ENCODE measurements around the gene C1orf210. TPM values are rescaled to one million over a fixed set of nuclear protein-coding genes. Genes with fewer than 3 reads are reported as not detected.
A peak's percentile ranks its signal among the peaks of the same experiment; 100 is the strongest.

C1orf210 gene
- total and polyA plus RNA-seq, 4 donors, result 0.10 to 0.18 TPM; not detected in 2

DNA sequence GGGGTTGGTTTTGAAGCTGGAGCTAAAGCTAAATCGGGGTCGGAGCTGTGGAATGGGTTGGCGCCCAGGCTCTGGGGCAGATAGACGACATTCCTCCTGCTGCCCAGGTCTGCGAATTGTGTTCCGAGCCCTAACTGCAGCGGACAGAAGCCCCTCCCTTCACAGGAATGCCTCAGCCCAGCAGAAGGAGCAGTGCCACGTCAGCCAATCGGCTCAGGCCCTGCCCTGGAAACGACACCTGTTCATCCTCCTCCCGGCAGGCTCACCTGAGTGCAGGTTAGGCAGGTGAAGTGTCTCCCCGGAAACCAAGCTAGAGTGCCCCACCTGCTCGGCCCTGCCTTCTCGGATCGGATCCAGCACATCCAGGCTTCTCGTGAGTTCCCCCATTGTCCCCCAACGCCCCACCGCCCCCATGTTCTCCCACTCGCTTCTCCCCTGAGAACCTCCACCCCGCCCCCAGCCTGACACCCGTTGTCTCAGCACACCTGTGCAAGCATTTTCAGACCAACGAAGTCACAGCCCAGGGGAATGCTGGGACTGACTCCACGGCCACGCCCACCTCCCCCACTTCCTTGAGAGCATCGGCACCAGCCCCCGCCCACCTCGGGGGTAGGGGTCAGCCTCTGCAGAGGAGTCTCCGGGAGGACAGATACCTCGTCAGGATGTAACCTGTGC lies 14.8 kb downstream of the C1orf210 start:
- H3K36me3 ChIP-seq (ENCODE audit: control insufficient read depth, insufficient read depth, low read length), result no peaks in the 10 kb centered on the region
- H3K4me1 ChIP-seq (ENCODE audit: control insufficient read depth, insufficient read depth, low read length), result peaks cover 26% of the 10 kb centered on the region
- H3K4me3 ChIP-seq (ENCODE audit: low read depth, low read length), result no peak overlapping the region
- no peaks in the 10 kb centered on the region for H3K9me3 ChIP-seq (ENCODE audit: control insufficient read depth, insufficient read depth, low read length)
- peaks cover 4% of the 10 kb centered on the region for H3K27me3 ChIP-seq (ENCODE audit: control insufficient read depth, insufficient read depth, low read length)
- whole genome bisulfite sequencing (ENCODE audit: insufficient coverage), result 3% methylated on average over 25 of the region's 29 CpGs
- H3K27ac ChIP-seq (ENCODE audit: low read depth, low read length), result no peak overlapping the region
- peak in 2 of 6 donors; percentile 31 to 64 for DNase-seq (ENCODE audit: low read depth in 4 of 6, low spot score in 6 of 6)

DNA sequence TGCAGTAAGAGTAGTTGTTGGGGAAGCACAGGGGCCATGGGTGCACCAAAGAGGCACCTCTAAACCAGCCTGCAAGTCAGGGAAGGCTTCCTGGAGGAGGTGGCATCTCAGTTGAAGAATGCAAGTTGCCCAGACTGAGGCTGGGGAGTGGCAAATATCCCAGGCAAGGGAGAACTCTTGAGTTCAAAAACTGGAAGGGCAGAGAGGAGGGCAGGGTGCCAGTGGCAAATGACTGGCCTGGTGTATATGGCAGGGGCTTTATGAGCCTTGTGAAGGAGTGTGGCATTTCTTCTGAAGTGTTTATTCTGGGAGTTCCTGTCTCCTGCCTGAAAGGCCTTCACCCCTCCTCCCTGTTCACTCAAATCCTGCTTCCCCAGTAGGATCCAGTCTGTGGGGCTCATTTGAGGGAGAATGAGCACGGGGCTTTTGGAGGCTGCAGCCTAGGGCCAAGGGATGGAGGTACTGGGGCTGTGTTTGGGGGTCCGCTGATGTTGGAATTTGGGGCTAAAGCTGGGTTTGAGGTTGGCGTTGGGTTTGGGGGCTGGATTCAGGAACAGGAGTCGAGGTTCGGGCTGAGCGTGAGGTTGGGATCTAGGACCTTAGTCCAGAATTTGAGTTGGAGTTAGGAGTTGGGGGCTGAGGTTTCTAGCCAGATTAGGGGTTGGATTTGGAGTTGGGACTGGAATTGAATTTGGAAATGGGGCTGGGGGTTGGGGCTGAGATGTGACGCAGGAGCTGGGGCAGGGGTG lies 15.6 kb downstream of the C1orf210 start, which contains the start of gene TMEM125:
TMEM125 (plus strand) TSS at position 357 of the 749 bp plus-strand sequence. CDS start 2,740 bp downstream, outside the sequence.
- Histone ChIP-seq H3K4me1 (ENCODE audit: control insufficient read depth, insufficient read depth, low read length) (peaks cover 26% of the 10 kb centered on the region), H3K9me3 (ENCODE audit: control insufficient read depth, insufficient read depth, low read length) (no peaks in the 10 kb centered on the region), H3K27ac (ENCODE audit: low read depth, low read length) (no peak within 1 kb of the TSS), H3K4me3 (ENCODE audit: low read depth, low read length) (no peak within 1 kb of the TSS), H3K27me3 (ENCODE audit: control insufficient read depth, insufficient read depth, low read length) (peaks cover 4% of the 10 kb centered on the region), H3K36me3 (ENCODE audit: control insufficient read depth, insufficient read depth, low read length) (no peaks in the 10 kb centered on the region)
- DNase-seq (ENCODE audit: low read depth in 4 of 6, low spot score in 6 of 6), result no peak
- 65% methylated on average over 7 of the region's 7 CpGs for WGBS (ENCODE audit: insufficient coverage)

GRCh38 chr1:43267818-43268425 lies 17.5 kb downstream of the C1orf210 start:
- Histone ChIP-seq H3K4me1 (ENCODE audit: control insufficient read depth, insufficient read depth, low read length) (peaks cover 23% of the 10 kb centered on the region), H3K27ac (ENCODE audit: low read depth, low read length) (no peak overlapping the region), H3K9me3 (ENCODE audit: control insufficient read depth, insufficient read depth, low read length) (peaks cover 4% of the 10 kb centered on the region), H3K4me3 (ENCODE audit: low read depth, low read length) (no peak overlapping the region), H3K27me3 (ENCODE audit: control insufficient read depth, insufficient read depth, low read length) (peaks cover 4% of the 10 kb centered on the region), H3K36me3 (ENCODE audit: control insufficient read depth, insufficient read depth, low read length) (no peaks in the 10 kb centered on the region)
- no CpG with 5 or more reads among the region's 3 CpGs for whole genome bisulfite sequencing (ENCODE audit: insufficient coverage)
- no peak for DNase-seq (ENCODE audit: low read depth in 4 of 6, low spot score in 6 of 6)

GRCh38 chr1:43267291-43267805 lies 18.0 kb downstream of the C1orf210 start:
- H3K4me3 ChIP-seq (ENCODE audit: low read depth, low read length), result no peak overlapping the region
- H3K36me3 ChIP-seq (ENCODE audit: control insufficient read depth, insufficient read depth, low read length), result no peaks in the 10 kb centered on the region
- peaks cover 4% of the 10 kb centered on the region for H3K9me3 ChIP-seq (ENCODE audit: control insufficient read depth, insufficient read depth, low read length)
- WGBS (ENCODE audit: insufficient coverage), result 91% methylated on average over 8 of the region's 9 CpGs
- no peak for DNase-seq (ENCODE audit: low read depth in 4 of 6, low spot score in 6 of 6)
- H3K27me3 ChIP-seq (ENCODE audit: control insufficient read depth, insufficient read depth, low read length), result peaks cover 4% of the 10 kb centered on the region
- H3K4me1 ChIP-seq (ENCODE audit: control insufficient read depth, insufficient read depth, low read length), result peaks cover 21% of the 10 kb centered on the region
- no peak overlapping the region for H3K27ac ChIP-seq (ENCODE audit: low read depth, low read length)

DNA sequence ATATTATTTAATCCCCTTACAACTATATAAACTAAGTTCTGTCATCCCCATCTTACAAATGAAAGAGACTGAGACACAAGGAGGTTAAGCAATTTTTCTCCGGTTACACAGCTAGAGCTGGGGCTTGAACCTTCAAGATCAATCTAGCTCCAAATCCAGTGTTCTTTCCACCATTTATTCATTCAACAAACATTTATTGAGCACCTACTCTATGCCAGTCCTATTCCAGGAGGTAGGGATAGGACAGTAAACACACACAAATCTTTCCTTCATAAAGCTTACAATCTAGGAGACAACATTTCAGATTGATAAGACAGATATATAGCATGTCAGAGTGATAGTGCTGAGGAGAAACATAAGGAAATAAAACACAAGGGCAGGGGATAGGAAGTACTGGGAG lies 18.5 kb downstream of the C1orf210 start:
- no peak for DNase-seq (ENCODE audit: low read depth in 4 of 6, low spot score in 6 of 6)
- Histone ChIP-seq H3K4me3 (ENCODE audit: low read depth, low read length) (no peak overlapping the region), H3K36me3 (ENCODE audit: control insufficient read depth, insufficient read depth, low read length) (no peaks in the 10 kb centered on the region), H3K4me1 (ENCODE audit: control insufficient read depth, insufficient read depth, low read length) (peaks cover 17% of the 10 kb centered on the region), H3K27ac (ENCODE audit: low read depth, low read length) (no peak overlapping the region), H3K27me3 (ENCODE audit: control insufficient read depth, insufficient read depth, low read length) (peaks cover 4% of the 10 kb centered on the region), H3K9me3 (ENCODE audit: control insufficient read depth, insufficient read depth, low read length) (peaks cover 4% of the 10 kb centered on the region)
- WGBS (ENCODE audit: insufficient coverage), result 80% methylated on average over 1 of the region's 1 CpG

DNA sequence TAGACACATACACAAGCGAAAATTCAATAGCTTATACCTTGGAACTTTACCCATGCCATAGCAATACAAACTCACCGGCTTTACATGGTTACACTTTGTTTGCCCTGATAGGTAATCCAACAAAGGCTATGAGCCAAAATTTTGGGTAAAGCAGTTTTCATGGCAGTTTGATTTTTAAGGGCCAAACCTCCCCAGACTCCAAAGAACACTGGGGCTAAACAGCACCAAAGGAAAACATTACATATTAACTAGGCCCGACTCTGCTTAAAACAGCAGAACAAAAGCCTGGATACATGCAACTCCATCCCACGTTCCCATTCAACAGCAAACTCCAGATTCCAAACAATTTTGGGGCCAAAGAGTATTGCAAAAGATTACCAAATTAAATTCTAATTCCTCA lies 19.9 kb downstream of the C1orf210 start:
- Histone ChIP-seq H3K27ac (ENCODE audit: low read depth, low read length) (no peak overlapping the region), H3K4me3 (ENCODE audit: low read depth, low read length) (no peak overlapping the region), H3K4me1 (ENCODE audit: control insufficient read depth, insufficient read depth, low read length) (peaks cover 4% of the 10 kb centered on the region), H3K36me3 (ENCODE audit: control insufficient read depth, insufficient read depth, low read length) (no peaks in the 10 kb centered on the region), H3K27me3 (ENCODE audit: control insufficient read depth, insufficient read depth, low read length) (no peaks in the 10 kb centered on the region), H3K9me3 (ENCODE audit: control insufficient read depth, insufficient read depth, low read length) (peaks cover 4% of the 10 kb centered on the region)
- WGBS (ENCODE audit: insufficient coverage), result 78% methylated on average over 4 of the region's 4 CpGs
- no peak for DNase-seq (ENCODE audit: low read depth in 4 of 6, low spot score in 6 of 6)

DNA sequence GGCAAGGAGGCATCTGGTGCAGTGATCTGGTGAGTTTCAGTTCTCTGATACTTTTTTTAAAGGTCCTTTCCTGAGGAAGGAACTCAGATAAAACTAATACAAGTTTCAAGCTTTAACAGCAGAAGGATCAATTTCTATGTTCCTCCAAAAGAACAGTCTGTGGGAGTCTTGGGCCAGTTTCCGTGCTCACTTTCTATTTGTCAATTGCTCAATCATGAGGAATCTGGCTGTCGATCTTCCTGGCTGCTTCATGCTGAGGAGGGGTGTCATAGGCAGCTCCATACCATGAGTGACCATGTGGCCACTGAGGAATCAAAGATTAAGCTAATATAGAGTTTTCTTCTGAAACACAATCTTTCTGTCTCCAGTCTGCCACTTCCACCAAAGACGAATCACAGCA lies 27.0 kb downstream of the C1orf210 start:
- H3K27me3 ChIP-seq (ENCODE audit: control insufficient read depth, insufficient read depth, low read length), result no peaks in the 10 kb centered on the region
- peaks cover under 1% of the 10 kb centered on the region for H3K9me3 ChIP-seq (ENCODE audit: control insufficient read depth, insufficient read depth, low read length)
- no peak overlapping the region for H3K4me3 ChIP-seq (ENCODE audit: low read depth, low read length)
- WGBS (ENCODE audit: insufficient coverage), result 93% methylated on average over 2 of the region's 3 CpGs
- H3K27ac ChIP-seq (ENCODE audit: low read depth, low read length), result no peak overlapping the region
- no peak for DNase-seq (ENCODE audit: low read depth in 4 of 6, low spot score in 6 of 6)
- no peaks in the 10 kb centered on the region for H3K4me1 ChIP-seq (ENCODE audit: control insufficient read depth, insufficient read depth, low read length)
- no peaks in the 10 kb centered on the region for H3K36me3 ChIP-seq (ENCODE audit: control insufficient read depth, insufficient read depth, low read length)

DNA sequence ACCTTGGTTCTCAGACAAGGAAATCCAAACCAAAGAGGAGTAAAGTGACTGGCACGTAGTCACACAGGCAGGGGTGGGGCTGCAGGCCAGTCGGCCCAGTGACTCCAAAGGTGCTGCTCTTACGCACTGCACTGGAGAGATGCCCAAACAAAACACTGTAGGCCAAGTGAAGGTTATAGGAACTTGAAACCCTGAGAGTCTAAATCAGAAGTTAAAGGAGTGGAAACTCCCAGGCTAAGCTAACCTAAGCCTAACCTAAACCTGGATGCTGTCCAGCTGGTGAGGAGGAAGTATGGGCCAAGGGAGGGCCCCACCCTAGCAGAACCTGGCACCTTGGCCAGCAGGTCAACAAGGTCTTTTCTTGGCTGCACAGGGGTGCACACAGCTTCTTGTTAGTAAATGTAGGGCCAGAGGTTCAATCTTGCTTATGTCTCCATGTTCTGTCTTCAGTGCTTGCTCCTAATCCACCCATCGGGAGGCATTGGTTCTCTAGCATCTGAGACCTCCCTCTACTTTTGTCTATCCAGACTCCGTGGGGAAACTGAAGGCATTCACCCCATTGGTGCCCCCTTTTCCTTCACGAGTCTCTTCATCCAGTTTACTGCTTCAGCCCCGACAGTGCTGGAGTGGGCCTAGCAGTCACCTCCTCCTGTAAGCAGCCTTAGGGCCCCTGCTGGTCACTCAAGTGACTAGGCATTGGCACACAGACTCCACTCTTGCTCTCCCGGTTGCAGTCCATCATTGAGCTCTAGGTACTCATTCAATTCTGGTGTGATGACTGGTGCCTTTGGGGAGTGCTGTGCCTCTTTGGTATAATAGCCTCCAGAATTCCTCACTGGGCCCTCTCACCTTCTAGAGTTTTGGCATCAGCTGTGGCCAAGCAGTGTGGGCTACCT lies 28.5 kb downstream of the C1orf210 start:
- no peaks in the 10 kb centered on the region for H3K9me3 ChIP-seq (ENCODE audit: control insufficient read depth, insufficient read depth, low read length)
- H3K27me3 ChIP-seq (ENCODE audit: control insufficient read depth, insufficient read depth, low read length), result no peaks in the 10 kb centered on the region
- 91% methylated on average over 8 of the region's 8 CpGs for WGBS (ENCODE audit: insufficient coverage)
- DNase-seq (ENCODE audit: low read depth in 4 of 6, low spot score in 6 of 6), result no peak
- no peaks in the 10 kb centered on the region for H3K36me3 ChIP-seq (ENCODE audit: control insufficient read depth, insufficient read depth, low read length)
- no peaks in the 10 kb centered on the region for H3K4me1 ChIP-seq (ENCODE audit: control insufficient read depth, insufficient read depth, low read length)
- no peak overlapping the region for H3K4me3 ChIP-seq (ENCODE audit: low read depth, low read length)
- H3K27ac ChIP-seq (ENCODE audit: low read depth, low read length), result no peak overlapping the region

All from spinal cord (tissue), 10 donors.